ENCODE measurements around the gene RUVBL1. TPM values are rescaled to one million over a fixed set of nuclear protein-coding genes. Genes with fewer than 3 reads are reported as not detected.

RUVBL1 gene
- total RNA-seq, 4 donors from 2014 or later = 12.1 to 26.3 (median 21.4) TPM

GRCh38 chr3:128081846-128082245, 41.8 kb downstream of the RUVBL1 start:
- no peak for TF ChIP-seq POLR2A (IDR thresholded peaks at IDR 0.05)
- TF ChIP-seq CTCF (IDR thresholded peaks at IDR 0.05 in 4 of 5, conservative IDR thresholded peaks at IDR 0.05 in 1 of 5) = no peak
- Histone ChIP-seq H3K4me1 (peaks cover 10 to 21% of the 10 kb centered on the region in 2 donors), H3K9me3 (no peaks in the 10 kb centered on the region), H3K27me3 (no peaks in the 10 kb centered on the region), H3K27ac (no peak overlapping the region), H3K4me3 (no peak overlapping the region), H3K36me3 (no peaks in the 10 kb centered on the region)
- ATAC-seq (no peak), DNase-seq (no peak)
- in situ Hi-C loops (cut with MboI; ENCODE audit: low sequenced_read_pairs in 4 of 4) = loop anchor here in 3 of 4 donors (25.0 kb wide), 2 partner anchors 405 to 530 kb away; partner anchors contain the start of gene GATA2 (in 1 of the 3)
- intact Hi-C loops (cut with DNase I; ENCODE audit: low total_unique reads) = no loop called here

GRCh38 chr3:128081226-128081625, 42.4 kb downstream of the RUVBL1 start:
- Histone ChIP-seq H3K4me1 (peaks cover 11 to 16% of the 10 kb centered on the region in 2 donors), H3K4me3 (no peak overlapping the region), H3K36me3 (no peaks in the 10 kb centered on the region), H3K27ac (no peak overlapping the region), H3K9me3 (no peaks in the 10 kb centered on the region), H3K27me3 (no peaks in the 10 kb centered on the region)
- intact Hi-C loops (cut with DNase I; ENCODE audit: low total_unique reads) = no loop called here
- TF ChIP-seq POLR2A (IDR thresholded peaks at IDR 0.05) (no peak), CTCF (IDR thresholded peaks at IDR 0.05 in 4 of 5, conservative IDR thresholded peaks at IDR 0.05 in 1 of 5) (no peak)
- DNase-seq = no peak
- in situ Hi-C loops (cut with MboI; ENCODE audit: low sequenced_read_pairs in 4 of 4) = loop anchor here in 3 of 4 donors (25.0 kb wide), 2 partner anchors 406 to 531 kb away; partner anchors contain the start of gene GATA2 (in 1 of the 3)
- no peak for ATAC-seq

GRCh38 chr3:128080323-128081080, 43.1 kb downstream of the RUVBL1 start:
- intact Hi-C loops (cut with DNase I; ENCODE audit: low total_unique reads) = no loop called here
- in situ Hi-C loops (cut with MboI; ENCODE audit: low sequenced_read_pairs in 4 of 4) = loop anchor here in 3 of 4 donors (25.0 kb wide), 2 partner anchors 407 to 532 kb away; partner anchors contain the start of gene GATA2 (in 1 of the 3)
- Histone ChIP-seq H3K4me1 (peaks cover 18 to 21% of the 10 kb centered on the region in 2 donors), H3K4me3 (no peak overlapping the region), H3K9me3 (no peaks in the 10 kb centered on the region), H3K36me3 (no peaks in the 10 kb centered on the region), H3K27ac (no peak overlapping the region), H3K27me3 (no peaks in the 10 kb centered on the region)
- no peak for TF ChIP-seq POLR2A (IDR thresholded peaks at IDR 0.05)
- TF ChIP-seq CTCF (IDR thresholded peaks at IDR 0.05 in 4 of 5, conservative IDR thresholded peaks at IDR 0.05 in 1 of 5) = no peak
- ATAC-seq (no peak), DNase-seq (no peak)

DNA sequence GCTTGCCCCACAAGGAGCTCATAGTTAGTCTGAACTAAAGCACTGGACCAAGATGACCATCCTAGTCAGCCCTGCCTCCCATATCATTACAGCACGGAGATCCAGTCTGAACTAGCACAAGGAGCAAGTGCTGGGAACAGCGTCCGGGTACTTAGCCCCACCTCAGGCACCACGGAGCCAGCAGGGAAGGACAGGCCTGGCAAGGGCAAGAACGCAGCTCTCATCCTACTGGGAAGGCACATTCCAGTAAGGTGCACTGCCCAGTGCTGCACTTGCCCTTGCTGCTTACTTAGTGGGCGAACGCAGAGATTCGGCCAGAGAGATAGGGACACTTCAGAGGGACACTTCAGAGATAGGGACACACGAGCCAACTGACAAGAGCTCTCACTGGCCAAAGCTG, 43.8 kb downstream of the RUVBL1 start:
- Histone ChIP-seq H3K36me3 (no peaks in the 10 kb centered on the region), H3K9me3 (no peaks in the 10 kb centered on the region), H3K27me3 (no peaks in the 10 kb centered on the region), H3K4me1 (peaks cover 23% of the 10 kb centered on the region in 2 donors), H3K27ac (no peak overlapping the region), H3K4me3 (no peak overlapping the region)
- DNase-seq = no peak
- no peak for ATAC-seq
- in situ Hi-C loops (cut with MboI; ENCODE audit: low sequenced_read_pairs in 4 of 4) = loop anchor here in 3 of 4 donors (25.0 kb wide), 2 partner anchors 407 to 532 kb away; partner anchors contain the start of gene GATA2 (in 1 of the 3)
- no peak for TF ChIP-seq CTCF (IDR thresholded peaks at IDR 0.05 in 4 of 5, conservative IDR thresholded peaks at IDR 0.05 in 1 of 5)
- intact Hi-C loops (cut with DNase I; ENCODE audit: low total_unique reads) = loop anchor here (5.0 kb wide), 1 partner anchor 42 kb away; the partner anchor contains the start of gene RUVBL1

All from gastrocnemius medialis (tissue), 4 donors.